ENCODE data around the gene KRT14.
"Not testable (repeated sequence)": the region's sequence is repeated elsewhere in the genome, so short reads cannot be mapped to it uniquely, and the experiment has no call there.

The KRT14 gene

DNA sequence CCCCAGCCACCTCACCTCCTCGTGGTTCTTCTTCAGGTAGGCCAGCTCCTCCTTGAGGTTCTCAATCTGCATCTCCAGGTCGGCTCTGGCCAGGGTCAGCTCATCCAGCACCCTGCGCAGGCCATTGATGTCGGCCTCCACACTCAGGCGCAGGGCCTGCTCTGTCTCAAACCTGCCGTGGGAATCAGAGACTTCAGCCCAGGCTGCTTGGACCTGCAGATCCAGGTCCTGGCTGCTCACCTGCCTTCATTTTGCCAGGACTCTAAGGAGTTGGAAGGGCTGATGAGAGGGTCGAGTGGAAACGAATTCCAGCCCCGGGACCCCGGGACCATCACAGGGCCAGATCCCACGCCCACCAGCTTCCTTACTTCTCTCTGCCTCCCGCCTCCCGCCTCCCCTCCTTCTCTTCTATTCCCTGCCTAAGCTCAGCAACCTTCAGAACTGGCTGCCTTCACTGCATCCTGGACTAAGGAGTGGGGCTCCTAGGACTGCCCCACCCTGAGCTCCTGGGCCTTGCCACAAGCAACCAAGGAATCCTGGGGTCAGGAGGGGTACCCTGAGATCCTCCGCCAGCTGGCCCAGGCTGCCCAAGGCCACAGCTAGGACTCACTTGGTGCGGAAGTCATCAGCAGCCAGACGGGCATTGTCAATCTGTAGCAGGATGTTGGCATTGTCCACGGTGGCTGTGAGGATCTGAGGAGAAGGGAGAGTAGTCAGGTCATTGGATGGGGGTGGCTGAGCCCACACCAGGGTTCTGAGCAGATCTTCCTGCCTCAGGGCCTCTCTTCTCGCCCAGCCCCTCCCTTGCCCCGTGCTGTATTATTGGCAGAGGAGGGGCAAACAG, 35.9 kb upstream of the KRT14 start:
- DNase-seq: not testable (repeated sequence)

GRCh38 chr17:41621916-41622315, 35.2 kb upstream of the KRT14 start:
- no peak for DNase-seq

DNA sequence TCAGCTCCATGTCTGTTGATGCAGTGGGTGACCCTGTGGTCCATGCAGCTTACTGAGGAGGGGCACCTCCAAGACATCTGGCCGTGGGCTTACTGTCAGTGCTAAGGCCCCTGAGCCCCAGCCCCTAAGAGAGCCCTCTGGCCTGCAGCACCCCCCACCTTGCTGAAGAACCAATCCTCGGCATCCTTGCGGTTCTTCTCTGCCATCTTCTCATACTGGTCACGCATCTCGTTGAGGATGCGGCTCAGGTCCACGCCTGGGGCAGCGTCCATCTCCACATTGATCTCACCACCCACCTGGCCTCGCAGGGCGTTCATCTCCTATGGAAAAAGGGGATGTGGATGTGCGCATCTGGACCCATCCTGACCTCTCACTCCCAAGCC, 34.7 kb upstream of the KRT14 start:
- not testable (repeated sequence) for DNase-seq

DNA sequence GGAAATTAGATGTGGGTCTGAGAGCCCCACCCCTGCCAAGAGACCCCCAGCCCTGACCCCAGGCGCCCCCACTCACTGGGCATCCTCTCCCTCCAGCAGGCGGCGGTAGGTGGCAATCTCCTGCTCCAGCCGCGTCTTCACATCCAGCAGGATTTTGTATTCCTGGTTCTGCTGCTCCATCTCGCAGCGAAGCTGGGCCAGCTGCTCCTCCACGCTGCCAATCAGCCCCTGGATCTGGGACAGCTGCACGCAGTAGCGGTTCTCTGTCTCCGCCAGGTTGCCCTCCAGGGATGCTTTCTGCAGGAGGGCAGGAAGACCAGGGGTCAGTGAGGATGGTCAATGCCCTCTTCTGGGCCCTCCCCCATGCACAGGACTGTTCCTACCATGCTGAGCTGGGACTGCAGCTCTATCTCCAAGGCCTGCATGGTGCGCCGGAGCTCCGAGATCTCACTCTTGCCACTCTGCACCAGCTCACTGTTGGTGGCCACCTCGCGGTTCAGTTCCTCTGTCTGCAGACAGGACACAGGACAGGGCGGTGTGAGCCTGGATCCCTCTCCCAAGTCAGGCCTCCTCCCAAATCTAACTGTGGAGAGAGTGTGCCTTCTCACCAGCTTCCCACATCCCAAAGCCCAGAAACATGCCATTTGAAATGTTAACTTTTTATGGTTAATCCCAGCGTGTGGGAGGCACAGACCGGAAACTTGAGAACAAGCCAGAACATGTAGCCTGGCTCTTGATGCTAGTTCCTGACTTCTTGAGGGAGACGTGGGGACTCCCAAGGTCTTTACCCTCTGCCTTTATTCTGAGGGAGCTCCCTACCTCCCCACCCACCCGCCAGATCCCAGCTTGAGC, 34.1 kb upstream of the KRT14 start:
- no peak for DNase-seq

DNA sequence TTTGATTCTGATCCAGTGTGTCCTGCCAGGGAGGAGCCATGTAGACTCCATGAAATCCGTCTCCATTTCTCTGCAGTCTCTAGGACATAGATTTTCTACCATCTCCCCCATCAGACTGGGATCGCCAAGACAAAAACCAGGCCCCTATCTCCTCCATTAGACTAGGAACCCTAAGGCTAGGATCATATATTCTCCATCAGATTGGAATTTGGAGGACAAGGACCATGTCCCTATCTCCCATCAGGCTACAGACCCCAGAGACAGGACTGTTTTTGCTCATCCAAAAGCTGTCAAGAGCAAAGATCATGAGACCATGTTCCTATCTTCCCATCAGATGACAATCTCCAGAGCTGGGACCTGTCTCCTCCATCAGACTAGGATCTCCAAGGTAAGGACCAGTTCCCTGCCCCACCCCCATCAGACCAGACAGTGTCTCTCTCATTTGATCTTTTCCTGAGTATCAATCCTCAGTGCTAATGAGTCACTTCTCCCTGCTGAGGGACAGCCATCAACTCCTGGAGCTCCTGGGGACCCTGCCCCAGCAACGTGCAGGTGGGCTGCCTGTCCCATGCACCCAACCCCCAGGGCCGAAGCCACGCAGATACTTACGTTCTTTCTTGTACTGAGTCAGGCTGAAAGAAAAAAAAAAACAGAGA, 33.4 kb upstream of the KRT14 start:
- DNase-seq: not testable (repeated sequence)

DNA sequence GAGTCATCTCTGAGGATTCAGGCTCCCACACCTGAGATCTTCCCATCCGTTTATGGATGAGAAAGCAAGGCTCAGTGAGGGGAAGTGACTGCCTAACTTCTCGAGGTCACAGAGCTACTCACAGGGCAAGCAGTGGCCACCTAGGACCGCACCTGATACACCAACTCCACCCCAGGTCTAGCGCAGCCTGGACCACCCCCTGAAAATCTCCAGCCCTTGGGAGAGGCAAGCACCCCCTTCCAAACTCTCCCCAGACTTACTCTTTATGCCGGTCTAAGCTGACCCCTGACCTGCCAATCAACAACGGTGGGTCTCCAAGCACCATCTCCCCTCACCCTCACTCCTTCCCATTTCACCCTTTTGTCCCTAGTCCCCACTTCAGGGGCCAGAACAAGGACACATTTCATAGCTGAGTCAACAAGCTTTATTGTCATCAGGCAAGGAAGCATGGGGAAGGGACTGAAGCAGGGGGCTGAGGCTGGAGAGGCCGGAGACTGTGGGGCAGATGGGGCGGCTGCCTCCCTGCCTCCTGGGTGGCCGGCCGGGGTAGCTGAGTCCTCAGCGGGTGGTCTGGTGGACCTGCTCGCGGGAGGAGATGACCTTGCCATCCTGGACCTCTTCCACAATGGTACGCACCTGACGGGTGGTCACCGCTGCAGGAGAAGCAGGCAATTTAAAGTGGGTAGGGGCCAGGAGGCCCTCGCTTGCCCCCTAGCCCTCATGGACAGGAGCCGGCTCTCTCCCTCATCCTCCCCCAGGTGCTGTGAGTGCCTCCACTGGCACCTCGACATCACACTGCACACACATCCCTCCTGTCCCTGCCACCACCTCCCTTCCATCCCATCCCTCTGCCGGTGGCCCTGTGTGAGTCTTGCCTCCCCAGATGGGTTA, 32.6 kb upstream of the KRT14 start:
- no peak for DNase-seq

DNA sequence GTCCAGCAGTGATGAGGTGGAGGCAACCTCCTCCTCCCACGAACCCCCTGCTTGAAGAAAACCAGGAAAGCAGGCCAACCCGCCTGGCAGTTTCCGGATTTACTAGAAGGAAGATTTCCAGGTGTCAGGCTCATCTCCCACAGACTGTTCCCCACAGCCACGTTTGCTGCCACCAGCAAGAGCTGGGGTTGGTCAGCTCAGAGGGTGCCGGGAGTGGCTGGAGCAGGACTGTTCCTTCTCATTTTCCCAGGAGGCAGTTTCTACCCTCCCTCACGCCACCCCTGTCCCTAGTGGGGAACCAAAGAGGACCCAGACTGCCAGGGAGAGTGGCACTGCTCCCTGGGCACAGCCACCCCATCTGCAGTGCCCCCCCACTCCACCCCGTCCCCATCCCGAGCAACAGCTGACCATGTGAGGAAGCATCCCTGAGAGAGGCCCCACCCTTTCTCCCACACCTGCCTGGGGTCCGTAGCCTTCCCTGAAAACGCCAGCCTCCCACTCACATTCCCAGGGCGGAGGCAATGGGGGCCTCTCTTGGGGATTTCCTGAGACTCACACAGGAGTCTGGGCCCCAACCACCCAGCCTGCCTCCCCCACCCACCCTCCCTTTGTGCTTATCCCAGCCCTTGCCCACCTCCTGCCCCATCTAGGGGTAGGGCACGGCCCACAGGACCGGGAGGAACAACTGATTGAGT, 31.8 kb upstream of the KRT14 start:
- DNase-seq: no peak

DNA sequence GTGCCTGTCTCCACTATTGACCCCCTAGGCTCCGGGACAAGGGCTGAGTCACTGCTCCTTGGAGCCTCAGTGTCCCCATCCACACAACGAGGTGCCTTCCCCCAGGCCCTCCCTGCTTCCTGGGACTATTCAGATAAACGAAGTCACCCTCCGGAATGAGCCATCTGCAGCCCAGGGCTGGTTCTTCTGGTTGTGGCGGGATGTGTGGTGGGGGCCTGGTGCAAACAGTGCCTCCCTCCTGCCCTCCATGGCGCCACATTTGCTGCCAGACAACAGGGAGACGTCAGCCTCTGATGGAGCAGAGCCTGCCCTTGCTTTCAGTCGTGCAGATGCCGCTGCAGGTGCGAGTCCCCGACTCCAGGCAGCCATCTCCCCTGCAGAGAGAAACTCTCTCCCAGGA, 31.0 kb upstream of the KRT14 start:
- no peak for DNase-seq

DNA sequence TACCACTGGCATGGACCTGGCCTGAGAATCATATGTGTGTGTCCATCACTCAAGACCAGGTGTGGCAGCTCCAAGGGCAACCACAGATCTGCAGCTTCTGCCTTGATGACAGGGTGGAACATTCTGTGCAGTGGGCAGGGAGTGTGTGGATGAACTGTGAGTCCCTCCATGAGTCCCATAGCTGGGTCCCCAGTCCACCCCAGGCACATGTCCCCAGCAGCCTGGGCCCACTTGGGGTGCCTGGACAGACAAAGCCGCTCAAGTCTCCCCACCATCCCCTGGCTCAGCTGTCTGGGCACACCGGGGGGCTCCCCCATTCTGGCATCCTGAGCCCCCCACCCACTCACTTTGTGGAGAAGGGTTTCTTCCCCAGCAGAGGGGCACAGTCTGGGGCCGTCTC, 30.4 kb upstream of the KRT14 start:
- DNase-seq: no peak

DNA sequence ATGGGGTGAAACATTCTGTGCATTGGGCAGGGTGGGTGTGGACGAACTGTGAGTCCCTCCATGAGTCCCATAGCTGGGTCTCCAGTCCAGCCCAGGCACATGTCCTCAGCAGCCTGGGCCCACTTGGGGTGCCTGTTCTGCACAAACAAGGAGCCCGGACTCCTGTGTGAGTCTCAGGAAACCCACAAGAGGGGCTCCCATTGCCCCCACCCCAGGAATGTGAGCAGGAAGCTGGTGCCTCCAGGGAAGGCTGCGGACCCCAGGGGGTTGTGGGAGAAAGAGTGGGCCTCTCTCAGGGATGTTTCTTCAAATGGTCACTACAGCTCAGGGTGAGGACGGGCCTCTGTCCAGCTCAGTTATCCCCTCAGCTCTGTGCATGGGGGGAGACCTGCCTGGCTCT, 29.8 kb upstream of the KRT14 start:
- DNase-seq: not testable (repeated sequence)

DNA sequence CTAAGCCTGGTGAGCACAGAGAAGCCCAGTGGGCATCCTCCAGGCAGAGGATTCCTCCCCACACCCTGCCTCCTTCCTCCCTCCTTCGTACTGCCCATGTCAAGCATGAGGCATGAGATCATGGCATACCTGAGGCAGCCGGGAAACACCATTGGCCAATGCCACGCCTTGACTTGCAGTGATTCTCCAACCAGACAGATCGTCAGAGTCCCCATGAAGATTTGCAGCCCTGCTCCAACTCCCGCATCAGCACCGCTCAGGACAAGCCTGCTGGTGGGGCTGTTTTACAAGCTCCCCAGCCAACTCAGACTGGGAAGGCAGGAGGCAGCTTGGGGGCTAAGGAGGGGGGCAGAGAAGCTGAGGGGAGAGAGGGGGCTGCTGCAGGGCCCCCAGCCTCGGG, 28.8 kb upstream of the KRT14 start:
- DNase-seq: no peak

- DNase-seq: not testable (repeated sequence)
Observed at GRCh38 chr17:41614767-41615166, 28.1 kb upstream of the KRT14 start.

GRCh38 chr17:41614098-41614497, 27.4 kb upstream of the KRT14 start:
- no peak for DNase-seq

- no peak for DNase-seq
Observed at GRCh38 chr17:41613277-41614082, 26.8 kb upstream of the KRT14 start.

- not testable (repeated sequence) for DNase-seq
Observed at GRCh38 chr17:41612376-41613160, 25.9 kb upstream of the KRT14 start, which contains the start of gene KRT16. Gene KRT16, minus strand, starts transcription at chr17:41612767. Its CDS starts 79 bp downstream, at chr17:41612688.

DNA sequence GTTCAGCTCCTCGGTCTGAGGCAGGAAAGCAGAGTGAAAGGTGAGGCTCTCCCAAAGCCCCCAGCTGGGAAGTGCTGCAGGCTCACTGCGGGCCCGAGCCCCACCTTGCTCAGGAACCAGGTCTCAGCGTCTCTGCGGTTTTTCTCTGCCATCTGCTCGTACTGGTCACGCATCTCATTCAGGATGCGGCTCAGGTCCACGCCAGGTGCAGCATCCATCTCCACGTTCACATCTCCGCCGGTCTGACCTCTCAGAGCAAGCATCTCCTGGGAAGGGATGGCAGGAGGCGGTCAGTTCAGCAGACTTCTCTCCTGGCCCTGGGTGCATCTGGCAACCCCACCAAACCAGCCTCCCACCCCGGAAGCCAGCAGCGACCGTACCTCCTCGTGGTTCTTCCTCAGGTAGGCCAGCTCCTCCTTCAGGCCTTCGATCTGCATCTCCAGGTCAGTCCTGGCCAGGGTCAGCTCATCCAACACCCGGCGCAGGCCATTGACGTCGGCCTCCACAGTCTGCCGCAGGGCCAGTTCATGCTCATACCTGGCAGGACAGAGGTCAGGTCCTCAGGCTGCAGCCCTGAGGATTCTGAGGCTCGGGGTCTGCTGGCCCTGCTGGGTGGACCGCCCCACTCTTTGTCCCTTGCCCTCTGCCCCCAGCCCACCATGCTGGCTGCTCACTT, 24.4 kb upstream of the KRT14 start:
- DNase-seq: no peak

GRCh38 chr17:41610061-41610517, 23.4 kb upstream of the KRT14 start:
- DNase-seq: not testable (repeated sequence)

- not testable (repeated sequence) for DNase-seq
Observed at GRCh38 chr17:41606930-41607329, 20.2 kb upstream of the KRT14 start.

DNA sequence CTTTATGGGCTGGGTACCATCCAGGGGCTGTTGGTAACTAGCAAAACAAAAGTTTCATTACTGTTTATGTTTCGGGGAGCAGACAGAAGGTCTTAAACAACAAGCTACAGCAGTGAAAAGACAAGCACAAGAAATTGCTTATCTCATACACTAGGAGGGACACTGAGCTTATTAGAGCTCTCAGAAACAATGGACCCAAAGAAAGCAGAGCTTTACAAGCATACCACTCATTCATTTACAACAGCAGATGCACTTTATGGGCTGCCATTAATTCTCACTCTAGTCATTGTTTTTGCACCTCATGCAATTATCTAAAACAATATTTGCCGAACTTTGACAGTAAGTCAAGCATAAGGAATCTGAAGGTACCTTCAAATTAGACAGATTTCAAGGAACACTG, 15.8 kb upstream of the KRT14 start:
- no peak for DNase-seq
